ENCODE data around the gene TAF7. TPM values are rescaled to one million over a fixed set of nuclear protein-coding genes. Genes with fewer than 3 reads are reported as not detected.
"Not testable (repeated sequence)": the region's sequence is repeated elsewhere in the genome, so short reads cannot be mapped to it uniquely, and the experiment has no call there.

Gene TAF7
- total RNA-seq, 1 experiment from 2014 or later, result 40.9 TPM

GRCh38 chr5:141342773-141343172 lies 22.2 kb upstream of the TAF7 start:
- no peaks in the 10 kb centered on the region for H3K9me2 ChIP-seq (ENCODE audit: insufficient read depth)
- no peak for TF ChIP-seq EZH2 (IDR thresholded peaks at IDR 0.05)
- no peak for TF ChIP-seq CTCF (IDR thresholded peaks at IDR 0.05 in 2 of 3, conservative IDR thresholded peaks at IDR 0.05 in 1 of 3; ENCODE audit: borderline replicate concordance in 1 of 3, insufficient read depth in 1 of 3, low read depth in 2 of 3, low read length in 2 of 3)
- no peak for TF ChIP-seq ELF1 (IDR thresholded peaks at IDR 0.05; ENCODE audit: borderline replicate concordance, low read depth)
- TF ChIP-seq MAX (IDR thresholded peaks at IDR 0.05), result no peak
- TF ChIP-seq EZH2phosphoT487 (IDR thresholded peaks at IDR 0.05; ENCODE audit: borderline replicate concordance), result no peak
- no peak for TF ChIP-seq TCF7L2 (IDR thresholded peaks at IDR 0.05; ENCODE audit: borderline replicate concordance, extremely low read depth, insufficient read depth, insufficient read length)
- no peak for TF ChIP-seq ZFX (IDR thresholded peaks at IDR 0.05)
- no peak for TF ChIP-seq EGR1 (IDR thresholded peaks at IDR 0.05; ENCODE audit: low read depth)
- TF ChIP-seq RAD21 (IDR thresholded peaks at IDR 0.05; ENCODE audit: low read depth), result no peak
- no peak for TF ChIP-seq CBX3 (IDR thresholded peaks at IDR 0.05; ENCODE audit: low read depth)
- no peak for TF ChIP-seq CEBPB (IDR thresholded peaks at IDR 0.05; ENCODE audit: low read depth)
- TF ChIP-seq POLR2A (IDR thresholded peaks at IDR 0.05; ENCODE audit: borderline replicate concordance, extremely low read depth, insufficient read depth, insufficient read length), result no peak
- TF ChIP-seq SIN3A (IDR thresholded peaks at IDR 0.05; ENCODE audit: low read depth), result no peak
- TF ChIP-seq ZBTB33 (IDR thresholded peaks at IDR 0.05; ENCODE audit: extremely low read depth, insufficient replicate concordance, low read length), result no peak
- no peak for TF ChIP-seq YY1 (IDR thresholded peaks at IDR 0.05; ENCODE audit: extremely low read depth, insufficient replicate concordance, low read depth, low read length)
- no peak for TF ChIP-seq ATF3 (IDR thresholded peaks at IDR 0.05)
- ATAC-seq (no peak), DNase-seq (ENCODE audit: low read depth, low spot score) (no peak)
- no TSS peak for BruUV-seq (replicated peaks)
- H3K9me3 ChIP-seq (ENCODE audit: control insufficient read depth in 1 of 2, insufficient read depth in 1 of 2, low read depth in 1 of 2, low read length in 2 of 2), result peaks cover 4% of the 10 kb centered on the region in 2 experiments; a peak in 2 of 4 replicates
- H3K36me3 ChIP-seq (ENCODE audit: control insufficient read depth in 1 of 2, insufficient read depth in 2 of 2, low read length in 2 of 2), result no peaks in the 10 kb centered on the region
- H4K20me1 ChIP-seq (ENCODE audit: insufficient read depth), result no peaks in the 10 kb centered on the region
- H2AFZ ChIP-seq (ENCODE audit: low read depth, low read length, poor library complexity, severe bottlenecking), result no peak overlapping the region
- H3K79me2 ChIP-seq (ENCODE audit: insufficient read depth, low read length), result no peaks in the 10 kb centered on the region
- no peaks in the 10 kb centered on the region for H3K27me3 ChIP-seq (ENCODE audit: insufficient read depth, low read length)
- no peaks in the 10 kb centered on the region for H3K4me1 ChIP-seq (ENCODE audit: control insufficient read depth in 1 of 2, insufficient read depth in 2 of 2, low read length in 2 of 2)
- CTCF ChIA-PET, result no interaction called here
- H3K4me3 ChIP-seq (replicated peaks in 1 of 2; ENCODE audit: low read depth in 1 of 2, low read length in 2 of 2), result no peak overlapping the region
- no peak overlapping the region for H3K9ac ChIP-seq (ENCODE audit: low read length)
- RAD21 ChIA-PET (ENCODE audit: low non-redundant PET in 1 of 2, low total read pairs in 2 of 2, uncharacterized antibody in 2 of 2, unreplicated experiment in 2 of 2), result no interaction called here
- H3K27ac ChIP-seq (ENCODE audit: low read depth, low read length), result no peak overlapping the region
- intact Hi-C loops (cut with micrococcal nuclease), result no loop called here
- POLR2A ChIA-PET, result no interaction called here
- no peak overlapping the region for H3K4me2 ChIP-seq (ENCODE audit: low read length)

GRCh38 chr5:141340781-141341354 lies 20.3 kb upstream of the TAF7 start:
- H3K9ac ChIP-seq (ENCODE audit: low read length); H3K9me2 ChIP-seq (ENCODE audit: insufficient read depth); H3K4me1 ChIP-seq (ENCODE audit: control insufficient read depth in 1 of 2, insufficient read depth in 2 of 2, low read length in 2 of 2); H2AFZ ChIP-seq (ENCODE audit: low read depth, low read length, poor library complexity, severe bottlenecking); H3K4me3 ChIP-seq (replicated peaks in 1 of 2; ENCODE audit: low read depth in 1 of 2, low read length in 2 of 2); H3K27me3 ChIP-seq (ENCODE audit: insufficient read depth, low read length); H3K4me2 ChIP-seq (ENCODE audit: low read length); DNase-seq (ENCODE audit: low read depth, low spot score); H3K27ac ChIP-seq (ENCODE audit: low read depth, low read length); H3K9me3 ChIP-seq (ENCODE audit: control insufficient read depth in 1 of 2, insufficient read depth in 1 of 2, low read depth in 1 of 2, low read length in 2 of 2); ATAC-seq; H3K79me2 ChIP-seq (ENCODE audit: insufficient read depth, low read length); CTCF ChIA-PET; POLR2A ChIA-PET; BruUV-seq (replicated peaks); H3K36me3 ChIP-seq (ENCODE audit: control insufficient read depth in 1 of 2, insufficient read depth in 2 of 2, low read length in 2 of 2); RAD21 ChIA-PET (ENCODE audit: low non-redundant PET in 1 of 2, low total read pairs in 2 of 2, uncharacterized antibody in 2 of 2, unreplicated experiment in 2 of 2); H4K20me1 ChIP-seq (ENCODE audit: insufficient read depth); intact Hi-C loops (cut with micrococcal nuclease): not testable (repeated sequence)
